ENCODE results near the gene GAPDH. TPM values are rescaled to one million over a fixed set of nuclear protein-coding genes. Genes with fewer than 3 reads are reported as not detected.
A peak's percentile ranks its signal among the peaks of the same experiment; 100 is the strongest.
"Not testable (repeated sequence)": the region's sequence is repeated elsewhere in the genome, so short reads cannot be mapped to it uniquely, and the experiment has no call there.

Gene GAPDH
- polyA plus RNA-seq, 1 donor (not counting 4 experiments of a cell fraction or from before 2014, with no cell fraction given): 8,390 TPM

DNA sequence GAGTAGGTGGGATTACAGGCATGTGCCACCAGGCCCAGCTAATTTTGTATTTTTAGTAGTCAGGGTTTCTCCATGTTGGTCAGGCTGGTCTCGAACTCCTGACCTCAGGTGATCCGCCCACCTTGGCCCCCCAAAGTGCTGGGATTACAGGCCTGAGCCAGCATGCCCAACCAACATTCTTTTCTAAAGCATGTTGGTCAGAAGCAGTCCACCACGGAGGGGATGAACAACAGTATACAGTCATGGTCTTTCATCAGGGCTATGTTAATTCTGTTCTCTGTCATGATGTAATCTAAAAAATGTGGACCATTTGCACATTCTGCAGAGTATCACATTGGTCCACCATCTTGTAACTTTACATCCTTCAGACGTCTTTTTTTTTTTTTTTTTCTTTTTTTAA is 44.9 kb upstream of the GAPDH start:
- no peak overlapping the region for H3K9ac ChIP-seq (ENCODE audit: control insufficient read depth, extremely low read depth, insufficient read depth, low read length)
- no peak for DNase-seq (ENCODE audit: low read depth, low spot score)
- no peak overlapping the region for H3K4me3 ChIP-seq (ENCODE audit: control insufficient read depth in 2 of 3, extremely low read depth in 1 of 3, insufficient read depth in 2 of 3, low read depth in 1 of 3, low read length in 3 of 3)
- TF ChIP-seq EZH2 (IDR thresholded peaks at IDR 0.05; ENCODE audit: low read length) (no peak), CTCF (optimal IDR thresholded peaks at IDR 0.05 in 1 of 3, IDR thresholded peaks at IDR 0.05 in 1 of 3, conservative IDR thresholded peaks at IDR 0.05 in 1 of 3; ENCODE audit: extremely low read depth in 1 of 3, insufficient read depth in 2 of 3, low read length in 3 of 3) (no peak)
- no peak for FAIRE-seq
- H4K20me1 ChIP-seq (ENCODE audit: control insufficient read depth, extremely low read depth, insufficient read depth, low read length): no peaks in the 10 kb centered on the region
- no peaks in the 10 kb centered on the region for H3K9me1 ChIP-seq (ENCODE audit: control insufficient read depth, extremely low read depth, insufficient read depth, low read length)
- no peak overlapping the region for H3K4me2 ChIP-seq (ENCODE audit: control insufficient read depth, extremely low read depth, insufficient read depth, low read depth, low read length)
- H2AFZ ChIP-seq (ENCODE audit: control insufficient read depth, low read length): no peak overlapping the region
- peaks cover 13% of the 10 kb centered on the region for H3K79me2 ChIP-seq (ENCODE audit: control insufficient read depth, insufficient read depth, low read length)
- H3K9me3 ChIP-seq (ENCODE audit: control insufficient read depth, low read depth, low read length): no peaks in the 10 kb centered on the region
- peaks cover 10% of the 10 kb centered on the region for H3K4me1 ChIP-seq (ENCODE audit: control insufficient read depth, extremely low read depth, insufficient read depth, low read length)
- no peaks in the 10 kb centered on the region for H3K27me3 ChIP-seq (ENCODE audit: control insufficient read depth, extremely low read depth, insufficient read depth, low read length)
- no peaks in the 10 kb centered on the region for H3K36me3 ChIP-seq (ENCODE audit: control insufficient read depth in 2 of 2, extremely low read depth in 1 of 2, insufficient read depth in 2 of 2, low read length in 2 of 2)
- dilution Hi-C loops (cut with MboI; ENCODE audit: extremely low pct_ligation_motif_present, low sequenced_read_pairs): no loop called here
- no peak overlapping the region for H3K27ac ChIP-seq (ENCODE audit: control insufficient read depth, insufficient read depth, low read length)

DNA sequence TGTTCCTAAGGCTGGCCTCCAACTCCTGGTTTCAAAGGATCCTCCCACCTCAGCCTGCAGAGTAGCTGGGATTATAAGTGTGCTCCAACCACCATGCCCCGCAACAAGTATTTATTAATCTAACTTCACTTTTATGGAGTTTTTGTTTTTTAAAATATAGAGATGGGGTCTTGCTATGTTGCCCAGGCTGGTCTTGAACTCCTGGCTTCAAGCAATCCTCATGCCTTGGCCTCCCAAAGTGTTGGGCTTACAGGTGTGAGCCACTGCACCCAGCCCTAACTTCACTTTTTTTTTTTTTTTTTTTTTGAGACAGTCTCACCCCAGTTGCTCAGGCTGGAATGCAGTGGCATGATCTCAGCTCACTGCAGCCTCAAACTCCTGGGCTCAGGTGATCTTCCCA is 43.6 kb upstream of the GAPDH start:
- H4K20me1 ChIP-seq (ENCODE audit: control insufficient read depth, extremely low read depth, insufficient read depth, low read length); H3K27me3 ChIP-seq (ENCODE audit: control insufficient read depth, extremely low read depth, insufficient read depth, low read length); dilution Hi-C loops (cut with MboI; ENCODE audit: extremely low pct_ligation_motif_present, low sequenced_read_pairs); H2AFZ ChIP-seq (ENCODE audit: control insufficient read depth, low read length); H3K4me3 ChIP-seq (ENCODE audit: control insufficient read depth in 2 of 3, extremely low read depth in 1 of 3, insufficient read depth in 2 of 3, low read depth in 1 of 3, low read length in 3 of 3); H3K9me3 ChIP-seq (ENCODE audit: control insufficient read depth, low read depth, low read length); DNase-seq (ENCODE audit: low read depth, low spot score); H3K27ac ChIP-seq (ENCODE audit: control insufficient read depth, insufficient read depth, low read length); H3K36me3 ChIP-seq (ENCODE audit: control insufficient read depth in 2 of 2, extremely low read depth in 1 of 2, insufficient read depth in 2 of 2, low read length in 2 of 2); H3K9me1 ChIP-seq (ENCODE audit: control insufficient read depth, extremely low read depth, insufficient read depth, low read length); H3K9ac ChIP-seq (ENCODE audit: control insufficient read depth, extremely low read depth, insufficient read depth, low read length); FAIRE-seq; H3K4me2 ChIP-seq (ENCODE audit: control insufficient read depth, extremely low read depth, insufficient read depth, low read depth, low read length): not testable (repeated sequence)
- Histone ChIP-seq H3K4me1 (ENCODE audit: control insufficient read depth, extremely low read depth, insufficient read depth, low read length) (peaks cover 20% of the 10 kb centered on the region), H3K79me2 (ENCODE audit: control insufficient read depth, insufficient read depth, low read length) (peaks cover 24% of the 10 kb centered on the region)

DNA sequence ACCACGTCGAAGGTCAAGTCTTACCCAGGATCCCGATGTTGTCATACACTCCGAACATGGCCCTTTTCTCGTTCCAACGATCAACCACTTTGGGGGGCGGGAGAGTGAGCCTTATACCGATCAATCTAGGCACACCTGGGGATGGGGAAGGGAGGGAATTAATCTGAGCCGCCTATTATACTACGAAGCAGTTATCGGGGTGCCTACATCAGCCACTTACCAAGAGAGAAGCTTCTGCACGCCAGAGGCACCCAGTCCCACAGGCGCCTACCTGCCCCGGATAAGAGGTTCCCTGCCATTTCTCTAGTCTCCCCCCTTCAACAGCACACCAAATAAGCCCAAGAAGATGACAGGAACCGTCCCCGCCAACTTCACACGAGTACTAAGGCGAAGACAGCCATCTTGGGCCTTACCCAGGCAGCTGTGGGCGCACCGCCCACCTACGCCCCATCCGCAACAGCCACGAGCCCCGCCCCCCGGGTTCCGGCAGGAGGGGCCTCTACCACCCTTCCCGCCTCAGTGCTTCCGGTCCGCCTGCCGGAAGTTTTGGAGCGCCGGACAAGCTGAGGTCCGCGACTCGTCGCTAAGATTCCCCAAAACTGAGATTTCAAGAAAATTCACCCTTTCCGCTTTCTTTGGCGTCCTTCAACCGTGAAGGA is 41.4 kb upstream of the GAPDH start, which contains the start of gene MRPL51:
TSS of gene MRPL51 (minus strand) at position 425 of the 659 bp plus-strand sequence. CDS start at position 299, 126 bp downstream.
- Histone ChIP-seq H3K27me3 (ENCODE audit: control insufficient read depth, extremely low read depth, insufficient read depth, low read length) (no peaks in the 10 kb centered on the region), H3K9ac (ENCODE audit: control insufficient read depth, extremely low read depth, insufficient read depth, low read length) (peak within 1 kb of the TSS; percentile 95), H3K27ac (ENCODE audit: control insufficient read depth, insufficient read depth, low read length) (peak within 1 kb of the TSS; percentile 89), H3K4me2 (ENCODE audit: control insufficient read depth, extremely low read depth, insufficient read depth, low read depth, low read length) (peak within 1 kb of the TSS; percentile 99), H4K20me1 (ENCODE audit: control insufficient read depth, extremely low read depth, insufficient read depth, low read length) (no peaks in the 10 kb centered on the region), H3K4me1 (ENCODE audit: control insufficient read depth, extremely low read depth, insufficient read depth, low read length) (peaks cover 22% of the 10 kb centered on the region), H3K9me3 (ENCODE audit: control insufficient read depth, low read depth, low read length) (no peaks in the 10 kb centered on the region), H3K9me1 (ENCODE audit: control insufficient read depth, extremely low read depth, insufficient read depth, low read length) (no peaks in the 10 kb centered on the region), H3K79me2 (ENCODE audit: control insufficient read depth, insufficient read depth, low read length) (peaks cover 41% of the 10 kb centered on the region), H3K4me3 (ENCODE audit: control insufficient read depth in 2 of 3, extremely low read depth in 1 of 3, insufficient read depth in 2 of 3, low read depth in 1 of 3, low read length in 3 of 3) (peak within 1 kb of the TSS; percentile 48 to 99 (median 95)), H3K36me3 (ENCODE audit: control insufficient read depth in 2 of 2, extremely low read depth in 1 of 2, insufficient read depth in 2 of 2, low read length in 2 of 2) (peaks cover 4 to 6% of the 10 kb centered on the region in 2 experiments), H2AFZ (ENCODE audit: control insufficient read depth, low read length) (peak within 1 kb of the TSS; percentile 98)
- DNase-seq (ENCODE audit: low read depth, low spot score) (no peak), FAIRE-seq (no peak)
- dilution Hi-C loops (cut with MboI; ENCODE audit: extremely low pct_ligation_motif_present, low sequenced_read_pairs): no loop called here
- TF ChIP-seq EZH2 (IDR thresholded peaks at IDR 0.05; ENCODE audit: low read length) (no peak), CTCF (optimal IDR thresholded peaks at IDR 0.05 in 1 of 3, IDR thresholded peaks at IDR 0.05 in 1 of 3, conservative IDR thresholded peaks at IDR 0.05 in 1 of 3; ENCODE audit: extremely low read depth in 1 of 3, insufficient read depth in 2 of 3, low read length in 3 of 3) (no peak)

Data from keratinocyte (primary cell).